OCI-LY7 (cell line): ENCODE measurements around the gene DOLPP1. TPM values are rescaled to one million over a fixed set of nuclear protein-coding genes. Genes with fewer than 3 reads are reported as not detected.
"Not testable (repeated sequence)": the region's sequence is repeated elsewhere in the genome, so short reads cannot be mapped to it uniquely, and the experiment has no call there.

Source experiments
- BruUV-seq: library from RNA; stranded (reverse); fragments of 400-500 nt; replicated peaks from 2 replicates; lab custom pipeline; 2021; lab: Mats Ljungman, UMichigan
- CTCF ChIA-PET: fragments of 300-600 bp; sonication (Branson Sonifier 250); formaldehyde crosslinking; loops from one replicate; lab custom pipeline; 2022; ENCODE audit warnings: antibody characterized with exemption; ENCODE audit not compliant: unreplicated experiment; lab: Charles Lee
- POLR2A ChIA-PET: fragments of 300-600 bp; sonication (Branson Sonifier 250); formaldehyde crosslinking; loops from one replicate; lab custom pipeline; 2022; ENCODE audit warnings: antibody characterized with exemption; lab: Charles Lee
- DNase-seq: peaks from one replicate; pipeline ENCODE4 v3.0.0-alpha.2; 2015; ENCODE audit warnings: low spot score
- H2AFZ ChIP-seq: fragments of 200-600 bp; sonication (generic), shearing (Covaris generic); 2 replicates; pipeline ENCODE4 v1.6.1; 2014; ENCODE audit warnings: mild to moderate bottlenecking, antibody characterized with exemption, low read length, moderate library complexity
- H3K27ac ChIP-seq: fragments of 200-600 bp; sonication (generic); 2 replicates; pipeline ENCODE4 v1.5.1; 2014; ENCODE audit warnings: mixed run types, low read depth, mild to moderate bottlenecking, moderate library complexity, low read length, inconsistent platforms; ENCODE audit not compliant: poor library complexity, severe bottlenecking
- H3K36me3 ChIP-seq: fragments of 200-600 bp; sonication (generic); 2 replicates; pipeline ENCODE4 v1.6.1; 2014; ENCODE audit warnings: mild to moderate bottlenecking, antibody characterized with exemption, low read length, moderate library complexity, mixed read lengths; ENCODE audit not compliant: insufficient read depth
- H3K4me1 ChIP-seq: fragments of 200-600 bp; sonication (generic); 2 replicates; pipeline ENCODE4 v1.5.1; 2014; ENCODE audit warnings: mild to moderate bottlenecking, low read length; ENCODE audit not compliant: insufficient read depth, poor library complexity, severe bottlenecking
- H3K4me2 ChIP-seq: fragments of 200-600 bp; sonication (generic); 2 replicates; pipeline ENCODE4 v1.6.1; 2014; ENCODE audit warnings: mild to moderate bottlenecking, low read length
- H3K4me3 ChIP-seq: fragments of 200-600 bp; sonication (generic); 2 replicates; pipeline ENCODE4 v1.5.1; 2014; ENCODE audit warnings: mild to moderate bottlenecking, low read depth, low read length; ENCODE audit not compliant: poor library complexity, severe bottlenecking
- H3K79me2 ChIP-seq: fragments of 200-600 bp; sonication (generic); 2 replicates; pipeline ENCODE4 v1.6.1; 2016; ENCODE audit warnings: low read depth, mild to moderate bottlenecking, low read length, moderate library complexity, mixed read lengths; ENCODE audit not compliant: insufficient read depth
- H3K9me2 ChIP-seq: fragments of 200-600 bp; sonication (generic); 2 replicates; pipeline ENCODE4 v1.6.1; 2016; ENCODE audit warnings: mild to moderate bottlenecking, low read length, mixed read lengths; ENCODE audit not compliant: insufficient read depth
- H3K9me3 ChIP-seq: fragments of 200-600 bp; sonication (generic); 2 replicates; pipeline ENCODE4 v1.6.1; 2014; ENCODE audit warnings: mild to moderate bottlenecking, mixed run types, low read length, mixed read lengths
- H4K20me1 ChIP-seq: fragments of 200-600 bp; sonication (generic); 2 replicates; pipeline ENCODE4 v1.6.1; 2014; ENCODE audit warnings: mild to moderate bottlenecking, antibody characterized with exemption, low read length, moderate library complexity, mixed read lengths; ENCODE audit not compliant: insufficient read depth
- CTCF ChIP-seq: fragments of 200-600 bp; sonication (generic); conservative IDR thresholded peaks from 2 replicates; pipeline ENCODE4 v1.5.1; 2014; ENCODE audit warnings: mild to moderate bottlenecking, antibody characterized with exemption, low read length, moderate library complexity, mixed read lengths
- EZH2phosphoT487 ChIP-seq: fragments of 200-600 bp; sonication (generic); IDR thresholded peaks from 2 replicates; pipeline ENCODE4 v1.6.1; 2018; ENCODE audit warnings: low read depth, borderline replicate concordance, mild to moderate bottlenecking, mixed run types, antibody characterized with exemption, low read length, moderate library complexity, mixed read lengths
- intact Hi-C: fragments of 100-400 bp; cut with micrococcal nuclease; formaldehyde crosslinking; loops from one replicate; pipeline ENCODE4 v1.10.0; 2022; ENCODE audit not compliant: unreplicated experiment
- total RNA-seq, 2 experiments: library from RNA; depleted of rRNA in 1 of 2; stranded (reverse); fragments of >200 nt in 1 of 2; shearing (Covaris generic) in 1 of 2; gene quantifications; 2 replicates each; pipeline ENCODE4 v1.2.3, GENCODE V29; 2014 to 2022

DOLPP1 gene
- total RNA-seq, 2 experiments from 2014 or later = 16.9 TPM

- H2AFZ ChIP-seq = no peak overlapping the region
- H3K36me3 ChIP-seq = peaks cover 80% of the 10 kb centered on the region
- ChIA-PET CTCF (no interaction called here), POLR2A (interaction anchor here (1.0 kb wide), 1 partner anchor 14 kb away, joined by 3 read pairs; the partner anchor contains the start of gene PTPA)
- no peaks in the 10 kb centered on the region for H3K79me2 ChIP-seq
- no peak overlapping the region for H3K4me3 ChIP-seq
- H4K20me1 ChIP-seq = no peaks in the 10 kb centered on the region
- H3K27ac ChIP-seq = no peak overlapping the region
- no peaks in the 10 kb centered on the region for H3K9me2 ChIP-seq
- DNase-seq = no peak
- H3K4me1 ChIP-seq = no peaks in the 10 kb centered on the region
- TF ChIP-seq CTCF = no peak
- no peak for TF ChIP-seq EZH2phosphoT487
- BruUV-seq = no TSS peak
- no peaks in the 10 kb centered on the region for H3K9me3 ChIP-seq
- no peak overlapping the region for H3K4me2 ChIP-seq
- intact Hi-C loops = no loop called here
These were observed 44.6 kb downstream of the DOLPP1 start for GRCh38 chr9:129125478-129125877.

GRCh38 chr9:129126749-129127618 lies 46.1 kb downstream of the DOLPP1 start:
- ChIA-PET CTCF (interaction anchor here (0.5 kb wide), 1 partner anchor 16 kb away, joined by 3 read pairs; no protein-coding TSS in a partner anchor), POLR2A (no interaction called here)
- no peak overlapping the region for H3K4me3 ChIP-seq
- no peaks in the 10 kb centered on the region for H3K79me2 ChIP-seq
- no peaks in the 10 kb centered on the region for H3K9me3 ChIP-seq
- no peaks in the 10 kb centered on the region for H3K4me1 ChIP-seq
- no peaks in the 10 kb centered on the region for H4K20me1 ChIP-seq
- H2AFZ ChIP-seq = no peak overlapping the region
- H3K4me2 ChIP-seq = no peak overlapping the region
- intact Hi-C loops = no loop called here
- peaks cover 80% of the 10 kb centered on the region for H3K36me3 ChIP-seq
- H3K27ac ChIP-seq = no peak overlapping the region
- BruUV-seq = no TSS peak
- no peaks in the 10 kb centered on the region for H3K9me2 ChIP-seq
- no peak for TF ChIP-seq EZH2phosphoT487
- no peak for DNase-seq

- no peak overlapping the region for H3K4me2 ChIP-seq
- ChIA-PET CTCF (no interaction called here), POLR2A (no interaction called here)
- H3K9me3 ChIP-seq = no peaks in the 10 kb centered on the region
- H3K4me1 ChIP-seq = no peaks in the 10 kb centered on the region
- H3K36me3 ChIP-seq = peaks cover 79% of the 10 kb centered on the region
- no peak overlapping the region for H2AFZ ChIP-seq
- BruUV-seq = no TSS peak
- H3K9me2 ChIP-seq = no peaks in the 10 kb centered on the region
- no peak overlapping the region for H3K4me3 ChIP-seq
- TF ChIP-seq CTCF (no peak), EZH2phosphoT487 (no peak)
- no peaks in the 10 kb centered on the region for H3K79me2 ChIP-seq
- H4K20me1 ChIP-seq = no peaks in the 10 kb centered on the region
- intact Hi-C loops = no loop called here
- no peak for DNase-seq
- H3K27ac ChIP-seq = no peak overlapping the region
These were observed 47.8 kb downstream of the DOLPP1 start for GRCh38 chr9:129128689-129129088.

- H3K36me3 ChIP-seq = peaks cover 70% of the 10 kb centered on the region
- H4K20me1 ChIP-seq, H3K4me2 ChIP-seq, H3K9me2 ChIP-seq, BruUV-seq, H3K9me3 ChIP-seq, H2AFZ ChIP-seq, DNase-seq, H3K4me3 ChIP-seq, H3K4me1 ChIP-seq, H3K27ac ChIP-seq, H3K79me2 ChIP-seq: not testable (repeated sequence)
- ChIA-PET POLR2A (interaction anchor here (0.6 to 1.8 kb wide), 4 partner anchors 10 to 1335 kb away, joined by 3 to 7 read pairs (median 5); no protein-coding TSS in a partner anchor), CTCF (interaction anchor here (2.0 kb wide), 1 partner anchor 10 kb away, joined by 9 read pairs; no protein-coding TSS in a partner anchor)
- intact Hi-C loops = loop anchor here (2.0 kb wide), 1 partner anchor 481 kb away; no protein-coding TSS in a partner anchor
These were observed 49.4 kb downstream of the DOLPP1 start for GRCh38 chr9:129130271-129130670.
